Mesenchymal stem cell (in vitro differentiated cells and primary cell): ENCODE measurements around the gene DCUN1D2.

ENCODE experiments used
- DNase-seq: peaks from one replicate; pipeline ENCODE4 v3.0.0-alpha.2; 2013
- H2AFZ ChIP-seq: one replicate; pipeline ENCODE4 v1.6.1; 2013; ENCODE audit warnings: low read depth, mild to moderate bottlenecking, control low read depth, inconsistent platforms, low read length, moderate library complexity
- H2AK5ac ChIP-seq: 2 replicates; pipeline ENCODE4 v1.6.1; 2013; ENCODE audit warnings: low read length, moderate library complexity, mild to moderate bottlenecking, inconsistent platforms; ENCODE audit not compliant: severe bottlenecking
- H2BK120ac ChIP-seq: one replicate; pipeline ENCODE4 v1.6.1; 2013; ENCODE audit warnings: low read depth, mild to moderate bottlenecking, inconsistent platforms, low read length, moderate library complexity
- H2BK12ac ChIP-seq, 2 experiments: one replicate each; pipeline ENCODE4 v1.6.1; 2013; ENCODE audit warnings: inconsistent platforms in 2 of 2, low read length in 2 of 2, mild to moderate bottlenecking in 2 of 2, moderate library complexity in 2 of 2, control low read depth in 1 of 2
- H2BK15ac ChIP-seq: one replicate; pipeline ENCODE4 v1.6.1; 2013; ENCODE audit warnings: mild to moderate bottlenecking, low read depth, inconsistent platforms; ENCODE audit not compliant: poor library complexity, severe bottlenecking
- H2BK5ac ChIP-seq: 2 replicates; pipeline ENCODE4 v1.6.1; 2013; ENCODE audit warnings: low read depth, mild to moderate bottlenecking, low read length, control low read depth, inconsistent platforms; ENCODE audit not compliant: poor library complexity, severe bottlenecking
- H3K14ac ChIP-seq, 2 experiments: one replicate each; pipeline ENCODE4 v1.6.1; 2013; ENCODE audit warnings: inconsistent platforms in 2 of 2, low read length in 2 of 2, control low read depth in 1 of 2, mild to moderate bottlenecking in 1 of 2, moderate library complexity in 1 of 2
- H3K18ac ChIP-seq, 2 experiments: one replicate each; pipeline ENCODE4 v1.6.1; 2013; ENCODE audit warnings: inconsistent platforms in 2 of 2, low read length in 2 of 2, control low read depth in 1 of 2, low read depth in 1 of 2, mild to moderate bottlenecking in 1 of 2
- H3K23ac ChIP-seq, 2 experiments: one replicate each; pipeline ENCODE4 v1.6.1; 2013; ENCODE audit warnings: inconsistent platforms in 2 of 2, low read length in 2 of 2, mild to moderate bottlenecking in 2 of 2, moderate library complexity in 2 of 2, control low read depth in 1 of 2
- H3K27ac ChIP-seq: 2 replicates; pipeline ENCODE4 v1.5.1; 2013; ENCODE audit warnings: mild to moderate bottlenecking, moderate library complexity, low read length, control low read depth, inconsistent platforms; ENCODE audit not compliant: poor library complexity, severe bottlenecking
- H3K27me3 ChIP-seq, 2 experiments: 2 replicates each; pipeline versions ENCODE4 v1.6.1 to v1.7.0; 2013; ENCODE audit warnings: low read length in 2 of 2, mild to moderate bottlenecking in 2 of 2, moderate library complexity in 2 of 2, control low read depth in 1 of 2, inconsistent platforms in 1 of 2; ENCODE audit not compliant: control insufficient read depth in 1 of 2, insufficient read depth in 1 of 2
- H3K36me3 ChIP-seq, 2 experiments: 2 replicates each; pipeline versions ENCODE4 v1.6.1 to v1.7.0; 2013; ENCODE audit warnings: low read length in 2 of 2, control low read depth in 1 of 2, inconsistent platforms in 1 of 2, low read depth in 1 of 2, mild to moderate bottlenecking in 1 of 2; ENCODE audit not compliant: insufficient read depth in 2 of 2, control insufficient read depth in 1 of 2
- H3K4ac ChIP-seq, 2 experiments: one replicate each; pipeline ENCODE4 v1.6.1; 2013; ENCODE audit warnings: inconsistent platforms in 2 of 2, low read length in 2 of 2, mild to moderate bottlenecking in 2 of 2, moderate library complexity in 2 of 2, control low read depth in 1 of 2, low read depth in 1 of 2
- H3K4me1 ChIP-seq: 2 replicates; pipeline ENCODE4 v1.6.1; 2013; ENCODE audit warnings: low read depth, low read length, control low read depth; ENCODE audit not compliant: control insufficient read depth, insufficient read depth
- H3K4me2 ChIP-seq: 2 replicates; pipeline ENCODE4 v1.6.1; 2013; ENCODE audit warnings: low read length, mild to moderate bottlenecking, inconsistent platforms; ENCODE audit not compliant: poor library complexity, severe bottlenecking
- H3K4me3 ChIP-seq, 2 experiments: 2 replicates each; pipeline versions ENCODE4 v1.5.1 to v1.7.0; 2013; ENCODE audit warnings: low read length in 2 of 2, mild to moderate bottlenecking in 2 of 2, control low read depth in 1 of 2, low read depth in 1 of 2; ENCODE audit not compliant: insufficient read depth in 1 of 2
- H3K79me1 ChIP-seq: replicated peaks from 2 replicates; pipeline ENCODE4 v1.6.1; 2013; ENCODE audit warnings: mild to moderate bottlenecking, control low read depth, low read length, inconsistent platforms; ENCODE audit not compliant: poor library complexity, severe bottlenecking
- H3K9ac ChIP-seq: 2 replicates; pipeline ENCODE4 v1.7.0; 2013; ENCODE audit warnings: mild to moderate bottlenecking, low read length, moderate library complexity
- H3K9me3 ChIP-seq: 2 replicates; pipeline ENCODE4 v1.7.0; 2013; ENCODE audit warnings: mild to moderate bottlenecking, low read length; ENCODE audit not compliant: control insufficient read depth
- H4K8ac ChIP-seq: one replicate; pipeline ENCODE4 v1.6.1; 2013; ENCODE audit warnings: inconsistent platforms, mild to moderate bottlenecking, low read length, moderate library complexity
- H4K91ac ChIP-seq: one replicate; pipeline ENCODE4 v1.6.1; 2013; ENCODE audit warnings: mild to moderate bottlenecking, low read length, inconsistent platforms
- WGBS: methylation state at CpG from one replicate; pipeline ENCODE4 v1.1.7; 2013; ENCODE audit warnings: mixed read lengths; 5-methylcytosine and 5-hydroxymethylcytosine counted together

Gene DCUN1D2

GRCh38 chr13:113460599-113460998 lies 29.9 kb downstream of the DCUN1D2 start:
- Histone ChIP-seq H2BK12ac (peak overlapping the region in 1 of 2 experiments; percentile 47), H3K4me3 (no peak overlapping the region), H4K8ac (no peak overlapping the region), H4K91ac (no peak overlapping the region), H3K36me3 (peaks cover 44 to 82% of the 10 kb centered on the region in 2 experiments), H3K9ac (no peak overlapping the region), H2AK5ac (no peak overlapping the region), H2AFZ (no peak overlapping the region), H3K79me1 (peaks cover 16% of the 10 kb centered on the region), H2BK15ac (no peak overlapping the region), H3K4me1 (peaks cover 12% of the 10 kb centered on the region), H3K27me3 (no peaks in the 10 kb centered on the region), H3K4ac (no peak overlapping the region), H3K23ac (peak overlapping the region in 1 of 2 experiments; percentile 20), H3K4me2 (no peak overlapping the region), H3K9me3 (no peaks in the 10 kb centered on the region), H2BK5ac (no peak overlapping the region), H3K18ac (no peak overlapping the region), H3K27ac (no peak overlapping the region), H3K14ac (no peak overlapping the region), H2BK120ac (no peak overlapping the region)
- WGBS: 97% methylated on average over 14 of the region's 14 CpGs
- no peak for DNase-seq

- no peak overlapping the region for H2BK5ac ChIP-seq
- H2AK5ac ChIP-seq: no peak overlapping the region
- peaks cover 12% of the 10 kb centered on the region for H3K4me1 ChIP-seq
- no peak overlapping the region for H4K8ac ChIP-seq
- no peak overlapping the region for H3K23ac ChIP-seq
- H3K9me3 ChIP-seq: no peaks in the 10 kb centered on the region
- H3K9ac ChIP-seq: no peak overlapping the region
- H4K91ac ChIP-seq: no peak overlapping the region
- no peak for DNase-seq
- peaks cover 45 to 83% of the 10 kb centered on the region in 2 experiments for H3K36me3 ChIP-seq
- no peaks in the 10 kb centered on the region for H3K27me3 ChIP-seq
- no peak overlapping the region for H2BK120ac ChIP-seq
- peaks cover 14% of the 10 kb centered on the region for H3K79me1 ChIP-seq
- no peak overlapping the region for H2BK12ac ChIP-seq
- H2AFZ ChIP-seq: no peak overlapping the region
- H3K4me2 ChIP-seq: no peak overlapping the region
- H2BK15ac ChIP-seq: no peak overlapping the region
- H3K14ac ChIP-seq: no peak overlapping the region
- H3K18ac ChIP-seq: no peak overlapping the region
- 95% methylated on average over 14 of the region's 14 CpGs for WGBS
- H3K27ac ChIP-seq: no peak overlapping the region
- no peak overlapping the region for H3K4me3 ChIP-seq
- H3K4ac ChIP-seq: no peak overlapping the region
Measured at GRCh38 chr13:113460064-113460555, 30.4 kb downstream of the DCUN1D2 start.

- H2BK12ac ChIP-seq: no peak overlapping the region
- no peak overlapping the region for H3K4ac ChIP-seq
- H3K27ac ChIP-seq: peak overlapping the region; percentile 22
- no peaks in the 10 kb centered on the region for H3K9me3 ChIP-seq
- no peak overlapping the region for H2BK5ac ChIP-seq
- no peak overlapping the region for H3K4me2 ChIP-seq
- no peaks in the 10 kb centered on the region for H3K27me3 ChIP-seq
- no peak overlapping the region for H2AFZ ChIP-seq
- H3K4me1 ChIP-seq: peaks cover 11% of the 10 kb centered on the region
- H3K36me3 ChIP-seq: peaks cover 52 to 76% of the 10 kb centered on the region in 2 experiments
- peaks cover 10% of the 10 kb centered on the region for H3K79me1 ChIP-seq
- H4K8ac ChIP-seq: peak overlapping the region; percentile 19
- H3K23ac ChIP-seq: no peak overlapping the region
- H3K4me3 ChIP-seq: no peak overlapping the region
- peak overlapping the region; percentile 13 for H2AK5ac ChIP-seq
- no peak overlapping the region for H2BK15ac ChIP-seq
- no peak overlapping the region for H4K91ac ChIP-seq
- no peak overlapping the region for H2BK120ac ChIP-seq
- H3K9ac ChIP-seq: no peak overlapping the region
- 90% methylated on average over 23 of the region's 23 CpGs for WGBS
- H3K14ac ChIP-seq: no peak overlapping the region
- peak; percentile 14 for DNase-seq
- no peak overlapping the region for H3K18ac ChIP-seq
Measured at GRCh38 chr13:113458253-113459065, 32.1 kb downstream of the DCUN1D2 start.

- no peak overlapping the region for H3K23ac ChIP-seq
- no peak overlapping the region for H4K8ac ChIP-seq
- H3K79me1 ChIP-seq: peaks cover 14% of the 10 kb centered on the region
- H3K4ac ChIP-seq: no peak overlapping the region
- no peak overlapping the region for H2AFZ ChIP-seq
- no peak overlapping the region for H2AK5ac ChIP-seq
- no peaks in the 10 kb centered on the region for H3K27me3 ChIP-seq
- no peak overlapping the region for H2BK120ac ChIP-seq
- H3K14ac ChIP-seq: no peak overlapping the region
- peaks cover 11% of the 10 kb centered on the region for H3K4me1 ChIP-seq
- H3K27ac ChIP-seq: no peak overlapping the region
- WGBS: 98% methylated on average over 27 of the region's 27 CpGs
- no peak overlapping the region for H2BK15ac ChIP-seq
- H3K9me3 ChIP-seq: no peaks in the 10 kb centered on the region
- no peak overlapping the region for H3K9ac ChIP-seq
- no peak overlapping the region for H3K18ac ChIP-seq
- no peak overlapping the region for H4K91ac ChIP-seq
- no peak overlapping the region for H3K4me2 ChIP-seq
- no peak overlapping the region for H2BK12ac ChIP-seq
- H3K36me3 ChIP-seq: peaks cover 60 to 82% of the 10 kb centered on the region in 2 experiments
- no peak for DNase-seq
- no peak overlapping the region for H2BK5ac ChIP-seq
- no peak overlapping the region for H3K4me3 ChIP-seq
Measured at GRCh38 chr13:113457510-113457909, 33.0 kb downstream of the DCUN1D2 start.
